ENCODE data around the gene PIRT. TPM values are rescaled to one million over a fixed set of nuclear protein-coding genes. Genes with fewer than 3 reads are reported as not detected.

Gene PIRT
- total and polyA plus RNA-seq, 8 donors: under 0.01 to 2.6 (median 0.31) TPM; not detected in 4

- no peak for TF ChIP-seq CTCF (IDR thresholded peaks at IDR 0.05)
- TF ChIP-seq POLR2A (IDR thresholded peaks at IDR 0.05): peak in 3 of 4 donors; percentile 18 to 74 (median 55)
- no peak for TF ChIP-seq EP300 (IDR thresholded peaks at IDR 0.05)
- peak in 2 of 3 donors; percentile 76 to 96 for TF ChIP-seq POLR2AphosphoS5 (IDR thresholded peaks at IDR 0.05)
- peak; percentile 75 to 91 for DNase-seq
- no peaks in the 10 kb centered on the region for H3K36me3 ChIP-seq
- intact Hi-C loops (cut with DNase I; ENCODE audit: low total_unique reads): no loop called here
- peak within 1 kb of the TSS; percentile 25 to 46 (median 37) for H3K4me3 ChIP-seq
- no peaks in the 10 kb centered on the region for H3K9me3 ChIP-seq
- H3K4me1 ChIP-seq: peaks cover 14 to 24% (median 17%) of the 10 kb centered on the region in 4 donors
- H3K27ac ChIP-seq: peak within 1 kb of the TSS; percentile 86 to 96 (median 89)
- 30 to 59% (median 34%) methylated on average over 10 to 16 of the region's 16 CpGs for WGBS, 5 donors
- no peaks in the 10 kb centered on the region for H3K27me3 ChIP-seq
Observed at GRCh38 chr17:10803830-10804475, 33.9 kb downstream of the PIRT start, which contains the start of gene TMEM238L. Gene TMEM238L (minus strand): TSS chr17:10804099. CDS start chr17:10803963, 136 bp downstream.

GRCh38 chr17:10803350-10803749, 34.5 kb downstream of the PIRT start:
- 24 to 76% (median 53%) methylated on average over 7 of the region's 7 CpGs for WGBS, 5 donors
- intact Hi-C loops (cut with DNase I; ENCODE audit: low total_unique reads): no loop called here
- peak overlapping the region; percentile 86 to 96 (median 89) for H3K27ac ChIP-seq
- DNase-seq: peak; percentile 39 to 68
- TF ChIP-seq EP300 (IDR thresholded peaks at IDR 0.05) (no peak), POLR2A (IDR thresholded peaks at IDR 0.05) (no peak), CTCF (IDR thresholded peaks at IDR 0.05) (no peak), POLR2AphosphoS5 (IDR thresholded peaks at IDR 0.05) (no peak)
- H3K36me3 ChIP-seq: no peaks in the 10 kb centered on the region
- no peaks in the 10 kb centered on the region for H3K9me3 ChIP-seq
- peaks cover 17 to 30% (median 20%) of the 10 kb centered on the region in 4 donors for H3K4me1 ChIP-seq
- H3K4me3 ChIP-seq: peak overlapping the region; percentile 25 to 46 (median 37)
- no peaks in the 10 kb centered on the region for H3K27me3 ChIP-seq

- peak overlapping the region; percentile 25 to 46 (median 37) for H3K4me3 ChIP-seq
- DNase-seq: peak; percentile 80 to 85
Observed at GRCh38 chr17:10802496-10803284, 35.2 kb downstream of the PIRT start.

More at GRCh38 chr17:10802496-10803284, 35.2 kb downstream of the PIRT start:
- H3K36me3 ChIP-seq: no peaks in the 10 kb centered on the region
- no peaks in the 10 kb centered on the region for H3K27me3 ChIP-seq
- 31 to 58% (median 46%) methylated on average over 14 of the region's 14 CpGs for WGBS, 5 donors
- H3K9me3 ChIP-seq: no peaks in the 10 kb centered on the region
- intact Hi-C loops (cut with DNase I; ENCODE audit: low total_unique reads): no loop called here
- H3K27ac ChIP-seq: peak overlapping the region; percentile 86 to 96 (median 89)
- H3K4me1 ChIP-seq: peaks cover 17 to 37% (median 25%) of the 10 kb centered on the region in 4 donors
- TF ChIP-seq EP300 (IDR thresholded peaks at IDR 0.05) (no peak), POLR2A (IDR thresholded peaks at IDR 0.05) (peak in 2 of 4 donors; percentile 25 to 63), POLR2AphosphoS5 (IDR thresholded peaks at IDR 0.05) (peak in 2 of 3 donors; percentile 21 to 89), CTCF (IDR thresholded peaks at IDR 0.05) (no peak)
